Keratinocyte (primary cell): ENCODE measurements around the gene AEBP1. TPM values are rescaled to one million over a fixed set of nuclear protein-coding genes. Genes with fewer than 3 reads are reported as not detected.

Source experiments
- DNase-seq: peaks from one replicate; pipeline ENCODE4 v3.0.0-alpha.2; 2011; ENCODE audit warnings: low read depth, missing footprints, low spot score
- FAIRE-seq: peaks from 2 replicates; lab custom pipeline; 2011; peaks lifted over from hg19 to GRCh38; lab: Jason Lieb, UNC
- H2AFZ ChIP-seq: 2 replicates; pipeline ENCODE4 v1.6.0; 2012; ENCODE audit warnings: low read length, control low read depth, inconsistent platforms; ENCODE audit not compliant: control insufficient read depth
- H3K27ac ChIP-seq: 2 replicates; pipeline ENCODE4 v1.5.1; 2011; ENCODE audit warnings: low read length; ENCODE audit not compliant: control insufficient read depth, insufficient read depth
- H3K27me3 ChIP-seq: 3 replicates; pipeline ENCODE4 v1.6.0; 2011; ENCODE audit warnings: low read length; ENCODE audit not compliant: control insufficient read depth, insufficient read depth; ENCODE audit errors: extremely low read depth
- H3K36me3 ChIP-seq, 2 experiments: 2 replicates in 1 of 2; 3 replicates in 1 of 2; pipeline ENCODE4 v1.5.1; 2011; ENCODE audit warnings: low read length in 2 of 2, mild to moderate bottlenecking in 1 of 2; ENCODE audit not compliant: control insufficient read depth in 2 of 2, insufficient read depth in 2 of 2; ENCODE audit errors: extremely low read depth in 1 of 2
- H3K4me1 ChIP-seq: 3 replicates; pipeline ENCODE4 v1.5.1; 2011; ENCODE audit warnings: low read length; ENCODE audit not compliant: control insufficient read depth, insufficient read depth; ENCODE audit errors: extremely low read depth
- H3K4me2 ChIP-seq: 3 replicates; pipeline ENCODE4 v1.6.0; 2011; ENCODE audit warnings: low read depth, low read length; ENCODE audit not compliant: control insufficient read depth, insufficient read depth; ENCODE audit errors: extremely low read depth
- H3K4me3 ChIP-seq, 3 experiments: fragments of 200-600 bp in 1 of 3; sonication (generic) in 1 of 3; 2 replicates in 2 of 3; 3 replicates in 1 of 3; pipeline ENCODE4 v1.5.1; 2011 to 2016; ENCODE audit warnings: low read length in 3 of 3, mild to moderate bottlenecking in 3 of 3, control low read depth in 2 of 3, inconsistent platforms in 1 of 3, low read depth in 1 of 3, mixed read lengths in 1 of 3, mixed run types in 1 of 3, moderate library complexity in 1 of 3; ENCODE audit not compliant: control insufficient read depth in 2 of 3, insufficient read depth in 2 of 3; ENCODE audit errors: extremely low read depth in 1 of 3
- H3K79me2 ChIP-seq: 2 replicates; pipeline ENCODE4 v1.6.0; 2012; ENCODE audit warnings: low read length; ENCODE audit not compliant: control insufficient read depth, insufficient read depth
- H3K9ac ChIP-seq: 3 replicates; pipeline ENCODE4 v1.6.0; 2011; ENCODE audit warnings: low read length; ENCODE audit not compliant: control insufficient read depth, insufficient read depth; ENCODE audit errors: extremely low read depth
- H3K9me1 ChIP-seq: 3 replicates; pipeline ENCODE4 v1.6.0; 2011; ENCODE audit warnings: low read length; ENCODE audit not compliant: control insufficient read depth, insufficient read depth; ENCODE audit errors: extremely low read depth
- H3K9me3 ChIP-seq: 2 replicates; pipeline ENCODE4 v1.5.1; 2012; ENCODE audit warnings: low read depth, low read length; ENCODE audit not compliant: control insufficient read depth
- H4K20me1 ChIP-seq: 3 replicates; pipeline ENCODE4 v1.6.0; 2011; ENCODE audit warnings: low read length; ENCODE audit not compliant: control insufficient read depth, insufficient read depth; ENCODE audit errors: extremely low read depth
- EZH2 ChIP-seq: IDR thresholded peaks from one replicate; pipeline ENCODE4 v1.6.1; 2012; ENCODE audit warnings: inconsistent platforms, mild to moderate bottlenecking, low read length, moderate library complexity
- dilution Hi-C: fragments of 300-500 bp; cut with MboI; formaldehyde crosslinking; loops from one replicate; pipeline ENCODE4 v1.7.0; 2020; ENCODE audit warnings: low sequenced_read_pairs; ENCODE audit not compliant: extremely low pct_ligation_motif_present
- polyA plus RNA-seq, 5 experiments: library from polyadenylated mRNA; depleted of rRNA in 3 of 5; stranded (reverse) in 3 of 5; stranded (forward) in 1 of 5; unstranded in 1 of 5; fragments of >200 nt; gene quantifications; 1 replicate in 1 of 5; 2 replicates in 3 of 5; 3 replicates in 1 of 5; pipeline versions ENCODE4 v1.2.1 to v1.2.3, GENCODE V29; 2011 to 2012; ENCODE audit warnings: missing spikeins in 2 of 5, low read depth in 1 of 5, low replicate concordance in 1 of 5
- TF ChIP-seq, protein P1 (sequence below), 3 experiments: IDR thresholded peaks in 1 of 3; conservative IDR thresholded peaks in 1 of 3; optimal IDR thresholded peaks in 1 of 3; 2 replicates in 2 of 3; 3 replicates in 1 of 3; pipeline versions ENCODE3 to v1.5.1; 2011; ENCODE audit warnings: low read length in 3 of 3, mild to moderate bottlenecking in 3 of 3, moderate library complexity in 2 of 3, control low read depth in 1 of 3, inconsistent platforms in 1 of 3; ENCODE audit not compliant: insufficient read depth in 2 of 3; ENCODE audit errors: extremely low read depth in 1 of 3

The AEBP1 gene
- polyA plus RNA-seq, 1 donor (not counting 4 experiments of a cell fraction or from before 2014, with no cell fraction given), result 0.03 TPM

DNA sequence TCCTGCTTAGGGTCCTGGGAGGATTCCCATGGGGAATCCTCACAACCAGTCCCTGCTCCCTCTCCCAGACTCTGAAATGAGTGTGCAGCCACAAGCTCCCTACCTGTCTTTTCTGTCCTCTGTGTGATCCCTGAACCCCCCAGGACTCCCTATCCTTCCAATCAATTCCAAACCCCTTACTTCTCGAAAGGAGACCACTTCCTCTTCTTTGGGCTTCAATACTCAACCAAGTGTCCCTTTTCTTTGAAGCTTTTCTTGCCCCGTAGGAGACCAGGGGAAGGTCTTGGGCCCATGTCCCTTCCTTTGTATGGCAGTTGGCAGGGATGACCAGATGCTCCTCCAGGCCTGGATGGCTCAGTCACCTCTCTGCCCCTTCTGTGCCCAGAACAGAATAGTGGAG is 1.7 kb downstream of the AEBP1 start:
- dilution Hi-C loops, result no loop called here
- Histone ChIP-seq H3K4me3 (no peak overlapping the region), H3K79me2 (no peaks in the 10 kb centered on the region), H3K9me3 (no peaks in the 10 kb centered on the region), H4K20me1 (no peaks in the 10 kb centered on the region), H3K27me3 (peaks cover 11% of the 10 kb centered on the region), H3K27ac (no peak overlapping the region), H3K4me2 (no peak overlapping the region), H2AFZ (no peak overlapping the region), H3K9me1 (no peaks in the 10 kb centered on the region), H3K4me1 (peaks cover 25% of the 10 kb centered on the region), H3K36me3 (no peaks in the 10 kb centered on the region), H3K9ac (no peak overlapping the region)
- TF ChIP-seq EZH2, result no peak
- TF ChIP-seq, protein P1, sequence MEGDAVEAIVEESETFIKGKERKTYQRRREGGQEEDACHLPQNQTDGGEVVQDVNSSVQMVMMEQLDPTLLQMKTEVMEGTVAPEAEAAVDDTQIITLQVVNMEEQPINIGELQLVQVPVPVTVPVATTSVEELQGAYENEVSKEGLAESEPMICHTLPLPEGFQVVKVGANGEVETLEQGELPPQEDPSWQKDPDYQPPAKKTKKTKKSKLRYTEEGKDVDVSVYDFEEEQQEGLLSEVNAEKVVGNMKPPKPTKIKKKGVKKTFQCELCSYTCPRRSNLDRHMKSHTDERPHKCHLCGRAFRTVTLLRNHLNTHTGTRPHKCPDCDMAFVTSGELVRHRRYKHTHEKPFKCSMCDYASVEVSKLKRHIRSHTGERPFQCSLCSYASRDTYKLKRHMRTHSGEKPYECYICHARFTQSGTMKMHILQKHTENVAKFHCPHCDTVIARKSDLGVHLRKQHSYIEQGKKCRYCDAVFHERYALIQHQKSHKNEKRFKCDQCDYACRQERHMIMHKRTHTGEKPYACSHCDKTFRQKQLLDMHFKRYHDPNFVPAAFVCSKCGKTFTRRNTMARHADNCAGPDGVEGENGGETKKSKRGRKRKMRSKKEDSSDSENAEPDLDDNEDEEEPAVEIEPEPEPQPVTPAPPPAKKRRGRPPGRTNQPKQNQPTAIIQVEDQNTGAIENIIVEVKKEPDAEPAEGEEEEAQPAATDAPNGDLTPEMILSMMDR (optimal IDR thresholded peaks at IDR 0.05 in 1 of 3, IDR thresholded peaks at IDR 0.05 in 1 of 3, conservative IDR thresholded peaks at IDR 0.05 in 1 of 3; ENCODE audit: extremely low read depth in 1 of 3, insufficient read depth in 2 of 3, low read length in 3 of 3), result no peak
- no peak for DNase-seq
- FAIRE-seq, result no peak

DNA sequence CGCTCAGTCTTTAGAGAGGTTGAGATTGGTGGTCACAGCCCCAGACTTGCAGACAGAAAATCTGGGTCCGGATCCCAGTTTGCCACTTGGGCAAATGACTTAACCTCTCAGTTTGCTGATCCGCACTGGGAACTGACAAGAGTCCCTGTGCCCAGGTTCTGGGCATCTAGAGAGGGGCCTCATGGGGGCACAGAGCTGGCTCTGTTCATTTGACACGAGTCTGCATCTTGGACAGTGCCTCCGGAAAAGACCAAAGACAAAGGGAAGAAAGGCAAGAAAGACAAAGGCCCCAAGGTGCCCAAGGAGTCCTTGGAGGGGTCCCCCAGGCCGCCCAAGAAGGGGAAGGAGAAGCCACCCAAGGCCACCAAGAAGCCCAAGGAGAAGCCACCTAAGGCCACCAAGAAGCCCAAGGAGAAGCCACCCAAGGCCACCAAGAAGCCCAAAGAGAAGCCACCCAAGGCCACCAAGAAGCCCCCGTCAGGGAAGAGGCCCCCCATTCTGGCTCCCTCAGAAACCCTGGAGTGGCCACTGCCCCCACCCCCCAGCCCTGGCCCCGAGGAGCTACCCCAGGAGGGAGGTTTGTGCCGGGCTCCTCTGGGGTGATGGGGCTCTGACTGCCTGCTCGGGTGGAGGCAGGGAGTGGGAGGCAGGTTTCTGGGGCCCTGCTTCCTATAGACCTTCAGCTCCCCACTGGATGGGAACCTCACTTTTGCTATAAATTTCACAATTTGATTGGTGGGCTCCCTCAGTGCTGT is 2.3 kb downstream of the AEBP1 start:
- Histone ChIP-seq H3K79me2 (no peaks in the 10 kb centered on the region), H3K36me3 (no peaks in the 10 kb centered on the region), H3K4me1 (peaks cover 25% of the 10 kb centered on the region), H3K9me3 (no peaks in the 10 kb centered on the region), H3K9ac (no peak overlapping the region), H4K20me1 (no peaks in the 10 kb centered on the region), H3K4me2 (no peak overlapping the region), H2AFZ (no peak overlapping the region), H3K27me3 (peaks cover 11% of the 10 kb centered on the region), H3K9me1 (no peaks in the 10 kb centered on the region), H3K27ac (no peak overlapping the region), H3K4me3 (no peak overlapping the region)
- TF ChIP-seq, protein P1 (optimal IDR thresholded peaks at IDR 0.05 in 1 of 3, IDR thresholded peaks at IDR 0.05 in 1 of 3, conservative IDR thresholded peaks at IDR 0.05 in 1 of 3; ENCODE audit: extremely low read depth in 1 of 3, insufficient read depth in 2 of 3, low read length in 3 of 3), result no peak
- TF ChIP-seq EZH2, result no peak
- FAIRE-seq (no peak), DNase-seq (no peak)
- dilution Hi-C loops, result no loop called here
